Esophagus muscularis mucosa (tissue), 4 donors: ENCODE data around the gene DHX16. TPM values are rescaled to one million over a fixed set of nuclear protein-coding genes. Genes with fewer than 3 reads are reported as not detected.
A peak's percentile ranks its signal among the peaks of the same experiment; 100 is the strongest.
"Not testable (repeated sequence)": the region's sequence is repeated elsewhere in the genome, so short reads cannot be mapped to it uniquely, and the experiment has no call there.

ENCODE experiments used
- DNase-seq: peaks from one replicate; pipeline ENCODE4 v3.0.0-alpha.2; 2017; ENCODE audit errors: extremely low spot score
- H3K27ac ChIP-seq, 4 donors: fragments of 200-600 bp; sonication (generic); replicated peaks in 1 of 4; 1 replicate in 3 of 4; 2 replicates in 1 of 4; pipeline ENCODE4 v1.5.1; 2016 to 2019; ENCODE audit warnings: mild to moderate bottlenecking in 1 of 4
- H3K27me3 ChIP-seq, 4 donors: fragments of 200-600 bp; sonication (generic); one replicate each; pipeline versions ENCODE4 v1.5.1 to v1.6.0; 2016 to 2019
- H3K36me3 ChIP-seq, 4 donors: fragments of 200-600 bp; sonication (generic); one replicate each; pipeline ENCODE4 v1.5.1; 2016 to 2019
- H3K4me1 ChIP-seq, 4 donors: fragments of 200-600 bp; sonication (generic); one replicate each; pipeline ENCODE4 v1.5.1; 2016 to 2019
- H3K4me3 ChIP-seq, 4 donors: fragments of 200-600 bp; sonication (generic); 1 replicate in 2 of 4; 2 replicates in 2 of 4; pipeline ENCODE4 v1.5.1; 2016 to 2019; ENCODE audit warnings: mild to moderate bottlenecking in 4 of 4, moderate library complexity in 1 of 4
- H3K9me3 ChIP-seq, 4 donors: fragments of 200-600 bp; sonication (generic); 1 replicate in 3 of 4; 2 replicates in 1 of 4; pipeline ENCODE4 v1.5.1; 2016 to 2019
- EP300 ChIP-seq: sonication (generic); formaldehyde crosslinking; IDR thresholded peaks from one replicate; pipeline ENCODE4 v1.6.1; 2017; ENCODE audit warnings: antibody characterized with exemption
- POLR2A ChIP-seq: fragments of 450-650 bp; IDR thresholded peaks from one replicate; pipeline ENCODE4 v1.6.1; 2017; ENCODE audit warnings: antibody characterized with exemption, moderate library complexity, mild to moderate bottlenecking, low read depth
- POLR2AphosphoS5 ChIP-seq, 2 donors: sonication (generic); formaldehyde crosslinking; IDR thresholded peaks; one replicate each; pipeline ENCODE4 v1.6.1; 2017; ENCODE audit warnings: antibody characterized with exemption in 2 of 2
- WGBS: methylation state at CpG from one replicate; pipeline ENCODE4 v1.1.5; 2018; 5-methylcytosine and 5-hydroxymethylcytosine counted together
- intact Hi-C: fragments of 100-400 bp; cut with DNase I; formaldehyde crosslinking; loops from one replicate; pipeline ENCODE4 v1.15.1; 2023
- total RNA-seq, 4 donors: library from RNA; depleted of rRNA; stranded (reverse); fragments of >200 nt; gene quantifications; one replicate each; pipeline versions ENCODE4 v1.1.0 to v1.2.1, GENCODE V29; 2016
- TF ChIP-seq, protein P1 (sequence below), 3 experiments: fragments of 200-600 bp in 2 of 3; fragments of 450-650 bp in 1 of 3; sonication (generic) in 2 of 3; IDR thresholded peaks; one replicate each; pipeline ENCODE4 v1.5.1; 2017 to 2019; ENCODE audit warnings: antibody characterized with exemption in 3 of 3, mild to moderate bottlenecking in 2 of 3, moderate library complexity in 1 of 3

The DHX16 gene
- total RNA-seq, 4 donors from 2014 or later: 20.3 to 41.1 (median 31.1) TPM

DNA sequence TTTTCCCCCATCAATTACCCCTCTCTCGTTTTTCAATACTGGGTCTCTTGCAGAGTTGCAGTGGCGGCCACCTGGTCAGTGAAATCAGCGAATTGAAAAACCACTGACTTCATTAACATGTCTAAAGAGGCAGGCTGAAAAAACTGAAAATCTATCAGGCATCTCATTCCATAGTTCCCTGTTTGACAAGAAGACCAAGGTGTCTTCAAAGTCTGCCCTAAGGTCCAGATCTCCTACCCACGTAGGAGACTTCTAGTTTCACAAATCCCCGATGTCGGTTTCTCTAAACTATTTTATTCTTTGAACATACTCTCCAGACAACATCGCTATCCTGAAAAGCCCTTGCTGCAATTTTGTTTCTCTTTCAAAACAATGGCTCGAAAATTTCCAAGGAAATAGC, 46.5 kb upstream of the DHX16 start:
- Histone ChIP-seq H3K4me1 (peaks cover 45 to 63% (median 59%) of the 10 kb centered on the region in 4 donors), H3K27ac (peak overlapping the region; percentile 83 to 98 (median 95)), H3K4me3 (peak overlapping the region; percentile 82 to 93 (median 86)), H3K27me3 (no peaks in the 10 kb centered on the region), H3K36me3 (peaks cover 17 to 31% (median 25%) of the 10 kb centered on the region in 4 donors), H3K9me3 (no peaks in the 10 kb centered on the region)
- intact Hi-C loops: no loop called here
- TF ChIP-seq POLR2AphosphoS5 (IDR thresholded peaks at IDR 0.05) (no peak), EP300 (no peak), POLR2A (no peak)
- TF ChIP-seq, protein P1, sequence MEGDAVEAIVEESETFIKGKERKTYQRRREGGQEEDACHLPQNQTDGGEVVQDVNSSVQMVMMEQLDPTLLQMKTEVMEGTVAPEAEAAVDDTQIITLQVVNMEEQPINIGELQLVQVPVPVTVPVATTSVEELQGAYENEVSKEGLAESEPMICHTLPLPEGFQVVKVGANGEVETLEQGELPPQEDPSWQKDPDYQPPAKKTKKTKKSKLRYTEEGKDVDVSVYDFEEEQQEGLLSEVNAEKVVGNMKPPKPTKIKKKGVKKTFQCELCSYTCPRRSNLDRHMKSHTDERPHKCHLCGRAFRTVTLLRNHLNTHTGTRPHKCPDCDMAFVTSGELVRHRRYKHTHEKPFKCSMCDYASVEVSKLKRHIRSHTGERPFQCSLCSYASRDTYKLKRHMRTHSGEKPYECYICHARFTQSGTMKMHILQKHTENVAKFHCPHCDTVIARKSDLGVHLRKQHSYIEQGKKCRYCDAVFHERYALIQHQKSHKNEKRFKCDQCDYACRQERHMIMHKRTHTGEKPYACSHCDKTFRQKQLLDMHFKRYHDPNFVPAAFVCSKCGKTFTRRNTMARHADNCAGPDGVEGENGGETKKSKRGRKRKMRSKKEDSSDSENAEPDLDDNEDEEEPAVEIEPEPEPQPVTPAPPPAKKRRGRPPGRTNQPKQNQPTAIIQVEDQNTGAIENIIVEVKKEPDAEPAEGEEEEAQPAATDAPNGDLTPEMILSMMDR (IDR thresholded peaks at IDR 0.05): no peak
- no peak for DNase-seq
- WGBS: 24% methylated on average over 8 of the region's 8 CpGs

DNA sequence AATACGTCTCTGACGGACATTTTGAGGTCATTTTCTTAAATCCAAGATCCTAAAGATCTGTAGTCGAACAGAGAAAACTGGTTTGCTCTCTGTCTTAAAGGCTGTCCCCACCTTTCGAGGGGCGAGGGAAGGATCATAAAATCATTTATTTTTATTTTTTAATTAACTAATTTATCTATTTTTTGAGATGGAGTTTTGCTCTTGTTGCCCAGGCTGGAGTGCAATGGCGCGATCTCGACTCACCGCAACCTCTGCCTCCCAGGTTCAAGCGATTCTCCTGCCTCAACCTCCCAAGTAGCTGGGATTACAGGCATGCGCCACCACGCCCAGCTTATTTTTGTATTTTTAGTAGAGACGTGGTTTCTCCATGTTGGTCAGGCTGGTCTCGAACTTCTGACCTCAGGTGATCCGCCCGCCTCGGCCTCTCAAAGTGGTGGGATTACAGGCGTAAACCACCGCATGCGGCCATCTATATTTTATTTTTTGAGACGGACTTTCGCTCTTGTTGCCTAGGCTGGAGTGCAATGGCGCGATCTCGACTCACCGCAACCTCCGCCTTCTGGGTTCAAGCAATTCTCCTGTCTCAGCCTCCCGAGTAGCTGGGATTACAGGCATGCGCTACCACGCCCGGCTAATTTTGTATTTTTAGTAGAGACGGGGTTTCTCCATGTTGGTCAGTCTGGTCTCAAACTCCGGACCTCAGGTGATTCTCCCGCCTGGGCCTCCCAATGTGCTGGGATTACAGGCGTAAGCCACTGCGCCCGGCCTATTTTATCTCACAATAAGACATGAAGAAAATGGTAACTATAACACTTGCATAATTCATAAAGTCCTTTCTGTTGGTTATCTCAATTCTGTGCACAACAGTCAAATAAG, 45.3 kb upstream of the DHX16 start:
- H3K27me3 ChIP-seq, DNase-seq, intact Hi-C loops, H3K9me3 ChIP-seq: not testable (repeated sequence)
- H3K4me1 ChIP-seq: peaks cover 36 to 51% (median 46%) of the 10 kb centered on the region in 4 donors
- peak overlapping the region; percentile 82 to 95 (median 92) for H3K27ac ChIP-seq
- H3K36me3 ChIP-seq: peaks cover 17 to 31% (median 25%) of the 10 kb centered on the region in 4 donors
- 77% methylated on average over 36 of the region's 37 CpGs for WGBS
- peak overlapping the region; percentile 68 to 76 (median 73) for H3K4me3 ChIP-seq

DNA sequence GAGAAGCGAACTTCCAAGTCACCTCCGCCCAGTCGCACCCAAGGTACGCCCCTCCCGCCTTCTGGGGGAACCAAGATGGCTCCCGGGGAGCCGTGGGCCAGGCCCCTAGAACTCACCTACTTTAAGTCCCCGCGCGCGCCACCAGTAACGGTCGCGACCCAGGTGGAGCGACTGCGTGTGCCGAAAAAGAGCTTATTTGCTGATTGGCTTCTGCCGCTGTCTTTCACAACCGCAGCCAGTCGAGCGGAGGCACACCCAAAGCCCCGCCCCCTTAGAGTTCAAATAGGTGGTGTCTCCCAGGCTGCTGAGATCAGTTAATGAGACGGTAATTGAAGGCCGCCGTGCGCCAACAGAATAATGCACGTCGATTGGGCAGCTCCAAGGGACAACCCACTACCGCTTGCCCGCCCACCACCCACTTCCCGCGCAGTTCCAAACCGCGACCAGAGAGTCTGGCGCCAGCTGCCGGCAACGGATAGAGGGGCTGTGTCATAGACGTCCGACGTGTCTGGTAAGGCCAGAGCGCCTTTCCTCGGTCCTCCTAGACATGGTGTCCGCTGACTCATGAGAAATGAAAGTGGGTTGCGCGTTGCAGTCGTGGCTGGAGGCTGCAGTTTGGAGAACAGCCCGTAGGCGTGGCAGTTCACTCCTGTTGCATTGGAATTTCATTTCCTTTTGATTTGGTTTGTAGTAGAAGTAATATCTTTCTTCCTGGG, 44.5 kb upstream of the DHX16 start, which contains the start of gene MDC1:
Gene MDC1, minus strand, starts transcription at position 153 of the 716 bp plus-strand sequence. CDS start 2,106 bp downstream, outside the sequence.
- Histone ChIP-seq H3K4me1 (peaks cover 28 to 43% (median 39%) of the 10 kb centered on the region in 4 donors), H3K36me3 (peaks cover 23 to 31% (median 26%) of the 10 kb centered on the region in 4 donors), H3K27me3 (no peaks in the 10 kb centered on the region), H3K27ac (peak within 1 kb of the TSS; percentile 90 to 95 (median 92)), H3K9me3 (no peaks in the 10 kb centered on the region), H3K4me3 (peak within 1 kb of the TSS; percentile 68 to 76 (median 73))
- peak; percentile 100 for DNase-seq
- TF ChIP-seq POLR2A: peak; percentile 31
- TF ChIP-seq, protein P1 (IDR thresholded peaks at IDR 0.05): peak; percentile 35 to 48 (median 44)
- TF ChIP-seq EP300: no peak
- TF ChIP-seq POLR2AphosphoS5 (IDR thresholded peaks at IDR 0.05): peak; percentile 97 to 99
- intact Hi-C loops: no loop called here
- 0% methylated on average over 16 of the region's 48 CpGs for WGBS

DNA sequence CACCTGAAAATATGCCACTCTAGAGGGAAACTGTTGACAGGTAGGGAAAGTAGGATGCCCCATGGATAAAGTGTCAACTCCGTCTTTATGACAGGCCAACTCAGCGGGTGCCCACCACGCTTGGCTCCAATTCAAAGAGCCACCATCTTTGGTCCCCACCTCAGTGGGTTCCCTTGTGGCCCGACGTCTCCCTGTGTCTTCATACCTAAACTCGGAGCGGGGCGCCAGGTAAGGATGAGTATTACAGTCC, 44.0 kb upstream of the DHX16 start:
- TF ChIP-seq POLR2AphosphoS5 (IDR thresholded peaks at IDR 0.05) (no peak), EP300 (no peak), POLR2A (no peak)
- TF ChIP-seq, protein P1 (IDR thresholded peaks at IDR 0.05): no peak
- DNase-seq: no peak
- Histone ChIP-seq H3K4me1 (peaks cover 23 to 38% (median 34%) of the 10 kb centered on the region in 4 donors), H3K4me3 (peak overlapping the region; percentile 68 to 76 (median 73)), H3K27ac (peak overlapping the region; percentile 90 to 95 (median 92)), H3K9me3 (no peaks in the 10 kb centered on the region), H3K27me3 (no peaks in the 10 kb centered on the region), H3K36me3 (peaks cover 28 to 35% (median 29%) of the 10 kb centered on the region in 4 donors)
- intact Hi-C loops: no loop called here
- WGBS: 0% methylated on average over 5 of the region's 8 CpGs

DNA sequence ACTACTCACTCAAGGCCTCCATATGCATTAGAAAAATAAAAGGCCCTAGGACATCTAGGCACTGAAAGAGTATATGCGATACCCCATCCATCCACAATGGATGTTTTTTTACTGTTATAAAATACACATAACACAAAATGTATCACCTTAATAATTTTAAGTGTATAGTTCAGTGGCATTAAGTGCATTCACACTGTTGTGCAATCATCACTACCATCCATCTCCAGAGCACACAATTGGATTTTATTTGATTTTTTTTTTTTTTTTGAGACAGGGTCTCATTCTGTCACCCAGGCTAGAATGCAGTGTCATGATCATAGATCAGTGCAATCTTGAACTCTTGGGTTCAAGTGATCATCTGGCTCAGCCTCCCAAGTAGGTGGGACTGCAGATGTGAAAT, 41.5 kb upstream of the DHX16 start:
- Histone ChIP-seq H3K36me3 (peaks cover 41 to 61% (median 52%) of the 10 kb centered on the region in 4 donors), H3K27ac (no peak overlapping the region), H3K9me3 (no peaks in the 10 kb centered on the region), H3K4me1 (peaks cover 19 to 29% (median 25%) of the 10 kb centered on the region in 4 donors), H3K27me3 (no peaks in the 10 kb centered on the region), H3K4me3 (no peak overlapping the region)
- intact Hi-C loops: no loop called here
- TF ChIP-seq, protein P1 (IDR thresholded peaks at IDR 0.05): no peak
- TF ChIP-seq EP300: no peak
- no peak for TF ChIP-seq POLR2A
- TF ChIP-seq POLR2AphosphoS5 (IDR thresholded peaks at IDR 0.05): no peak
- WGBS: 100% methylated on average over 1 of the region's 1 CpG
- DNase-seq: no peak
